ENCODE measurements around the gene TARDBP.

DNA sequence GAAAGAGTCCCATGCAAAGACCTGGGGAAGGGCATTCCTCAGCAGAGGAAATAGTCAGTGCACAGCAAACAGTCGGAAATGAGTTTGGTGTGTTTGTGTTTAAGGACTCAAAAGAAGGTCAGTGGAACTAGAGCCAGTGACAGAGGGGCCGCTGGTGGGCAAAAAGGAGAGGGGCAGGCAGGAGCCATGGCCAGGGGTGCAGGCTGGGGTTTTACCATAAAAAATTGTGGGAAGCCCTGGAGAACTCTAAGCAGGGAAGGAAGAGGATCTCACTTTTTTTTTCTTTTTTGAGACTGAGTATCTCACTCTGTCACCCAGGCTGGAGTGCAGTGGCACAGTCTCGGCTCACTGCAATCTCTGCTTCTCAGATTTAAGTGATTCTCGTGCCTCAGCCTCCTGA, 33.7 kb upstream of the TARDBP start:
- no peak for TF ChIP-seq CTCF (IDR thresholded peaks at IDR 0.05; ENCODE audit: poor library complexity)
- TF ChIP-seq EZH2 (IDR thresholded peaks at IDR 0.05; ENCODE audit: borderline replicate concordance) = no peak

Data from hepatocyte (in vitro differentiated cells).